ENCODE data around the gene RAI1. TPM values are rescaled to one million over a fixed set of nuclear protein-coding genes. Genes with fewer than 3 reads are reported as not detected.

RAI1 gene
- total RNA-seq, 3 donors from 2014 or later = 12.9 to 29.2 (median 17.0) TPM

GRCh38 chr17:17792037-17792550, 110.8 kb downstream of the RAI1 start:
- no peak for TF ChIP-seq CTCF (IDR thresholded peaks at IDR 0.05)
- Histone ChIP-seq H3K9me3 (no peaks in the 10 kb centered on the region), H3K36me3 (ENCODE audit: low read depth) (no peaks in the 10 kb centered on the region), H3K4me3 (no peak overlapping the region), H3K4me1 (ENCODE audit: low read depth) (peaks cover 12% of the 10 kb centered on the region)
- intact Hi-C loops (cut with DNase I, micrococcal nuclease) = no loop called here
- ATAC-seq (no peak), DNase-seq (no peak)

DNA sequence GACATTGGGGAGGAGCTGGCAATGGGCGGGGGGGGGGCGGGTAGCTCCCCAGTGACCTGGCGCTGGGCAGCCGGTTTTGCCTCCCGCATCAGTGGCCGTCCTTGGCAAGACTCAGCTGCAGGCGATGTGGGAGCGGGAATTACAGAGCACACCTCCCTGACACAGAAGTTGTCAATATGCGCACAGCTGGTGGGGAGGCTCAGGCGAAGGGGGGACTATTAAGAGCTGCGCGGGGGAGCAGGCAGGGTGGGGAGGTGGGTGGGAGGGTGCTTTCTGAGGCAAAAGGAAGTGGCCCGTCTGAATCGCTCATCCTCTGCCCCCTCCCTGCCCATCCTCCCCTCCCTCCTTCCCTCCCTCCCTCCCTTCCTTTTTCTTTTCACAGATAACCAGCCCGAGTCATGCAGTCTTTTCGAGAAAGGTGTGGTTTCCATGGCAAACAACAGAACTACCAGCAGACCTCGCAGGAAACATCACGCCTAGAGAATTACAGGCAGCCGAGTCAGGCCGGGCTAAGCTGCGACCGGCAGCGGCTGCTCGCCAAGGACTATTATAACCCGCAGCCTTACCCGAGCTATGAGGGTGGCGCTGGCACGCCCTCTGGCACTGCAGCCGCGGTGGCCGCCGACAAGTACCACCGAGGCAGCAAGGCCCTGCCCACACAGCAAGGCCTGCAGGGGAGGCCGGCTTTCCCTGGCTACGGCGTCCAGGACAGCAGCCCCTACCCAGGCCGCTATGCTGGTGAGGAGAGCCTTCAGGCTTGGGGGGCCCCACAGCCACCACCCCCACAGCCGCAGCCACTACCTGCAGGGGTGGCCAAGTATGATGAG, 111.5 kb downstream of the RAI1 start:
- DNase-seq (no peak), ATAC-seq (peak; percentile 37)
- no peak for TF ChIP-seq CTCF (IDR thresholded peaks at IDR 0.05)
- intact Hi-C loops (cut with DNase I, micrococcal nuclease) = no loop called here
- H3K9me3 ChIP-seq = no peaks in the 10 kb centered on the region
- no peaks in the 10 kb centered on the region for H3K36me3 ChIP-seq (ENCODE audit: low read depth)
- H3K4me1 ChIP-seq (ENCODE audit: low read depth) = peaks cover 12% of the 10 kb centered on the region
- H3K4me3 ChIP-seq = no peak overlapping the region

- H3K4me3 ChIP-seq = no peak overlapping the region
- ATAC-seq (no peak), DNase-seq (no peak)
- intact Hi-C loops (cut with DNase I, micrococcal nuclease) = no loop called here
- no peaks in the 10 kb centered on the region for H3K36me3 ChIP-seq (ENCODE audit: low read depth)
- H3K9me3 ChIP-seq = no peaks in the 10 kb centered on the region
- TF ChIP-seq CTCF (IDR thresholded peaks at IDR 0.05) = no peak
- H3K4me1 ChIP-seq (ENCODE audit: low read depth) = peaks cover 12% of the 10 kb centered on the region
These were observed 112.3 kb downstream of the RAI1 start for GRCh38 chr17:17793378-17794214.

DNA sequence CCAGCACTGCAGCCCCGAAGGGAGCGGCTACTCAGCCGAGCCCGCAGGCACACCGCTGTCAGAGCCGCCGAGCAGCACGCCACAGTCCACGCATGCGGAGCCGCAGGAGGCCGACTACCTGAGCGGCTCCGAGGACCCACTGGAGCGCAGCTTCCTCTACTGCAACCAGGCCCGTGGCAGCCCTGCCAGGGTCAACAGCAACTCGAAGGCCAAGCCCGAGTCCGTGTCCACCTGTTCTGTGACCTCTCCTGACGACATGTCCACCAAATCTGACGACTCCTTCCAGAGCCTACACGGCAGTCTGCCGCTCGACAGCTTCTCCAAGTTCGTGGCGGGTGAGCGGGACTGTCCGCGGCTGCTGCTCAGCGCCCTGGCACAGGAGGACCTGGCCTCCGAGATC, 113.1 kb downstream of the RAI1 start:
- H3K4me1 ChIP-seq (ENCODE audit: low read depth) = peaks cover 12% of the 10 kb centered on the region
- intact Hi-C loops (cut with DNase I, micrococcal nuclease) = no loop called here
- no peaks in the 10 kb centered on the region for H3K36me3 ChIP-seq (ENCODE audit: low read depth)
- no peaks in the 10 kb centered on the region for H3K9me3 ChIP-seq
- DNase-seq (no peak), ATAC-seq (no peak)
- H3K4me3 ChIP-seq = no peak overlapping the region
- TF ChIP-seq CTCF (IDR thresholded peaks at IDR 0.05) = no peak

- Histone ChIP-seq H3K36me3 (ENCODE audit: low read depth) (no peaks in the 10 kb centered on the region), H3K4me3 (no peak overlapping the region), H3K4me1 (ENCODE audit: low read depth) (peaks cover 9% of the 10 kb centered on the region), H3K9me3 (no peaks in the 10 kb centered on the region)
- intact Hi-C loops (cut with DNase I, micrococcal nuclease) = no loop called here
- ATAC-seq = no peak
- DNase-seq = no peak
- TF ChIP-seq CTCF (IDR thresholded peaks at IDR 0.05) = no peak
These were observed 114.0 kb downstream of the RAI1 start for GRCh38 chr17:17795296-17795695.
